NCI-H446 (cell line): ENCODE data around the gene METAP1D.
"Not testable (repeated sequence)": the region's sequence is repeated elsewhere in the genome, so short reads cannot be mapped to it uniquely, and the experiment has no call there.

ENCODE experiments used
- DNase-seq, 2 experiments: peaks; one replicate each; lab custom pipeline; 2025; lab: John Stamatoyannopoulos, UW

Gene METAP1D

GRCh38 chr2:171997031-171997430, 2.7 kb upstream of the METAP1D start:
- not testable (repeated sequence) for DNase-seq

- DNase-seq: no peak
These were observed 592 bp upstream of the METAP1D start for GRCh38 chr2:171999161-171999560.

- DNase-seq: no peak
These were observed 1.1 kb downstream of the METAP1D start for GRCh38 chr2:172000696-172001361.

GRCh38 chr2:172007372-172007771, 7.6 kb downstream of the METAP1D start:
- DNase-seq: no peak

GRCh38 chr2:172009823-172010222, 10.1 kb downstream of the METAP1D start:
- no peak for DNase-seq

GRCh38 chr2:172011812-172012575, 12.2 kb downstream of the METAP1D start:
- no peak for DNase-seq

GRCh38 chr2:172012677-172013391, 13.1 kb downstream of the METAP1D start:
- peak; percentile 2 to 66 for DNase-seq

- no peak for DNase-seq
These were observed 13.6 kb downstream of the METAP1D start for GRCh38 chr2:172013396-172013795.

GRCh38 chr2:172021074-172021931, 21.6 kb downstream of the METAP1D start:
- no peak for DNase-seq

GRCh38 chr2:172021955-172022354, 22.2 kb downstream of the METAP1D start:
- DNase-seq: no peak

- peak in 1 of 2 experiments; percentile 37 for DNase-seq
These were observed 31.8 kb downstream of the METAP1D start for GRCh38 chr2:172031536-172031935.

- DNase-seq: no peak
These were observed 38.4 kb downstream of the METAP1D start for GRCh38 chr2:172038121-172038520.

GRCh38 chr2:172038604-172039003, 38.9 kb downstream of the METAP1D start:
- no peak for DNase-seq

GRCh38 chr2:172039011-172039704, 39.4 kb downstream of the METAP1D start:
- DNase-seq: no peak

- DNase-seq: no peak
These were observed 40.6 kb downstream of the METAP1D start for GRCh38 chr2:172040311-172040710.

GRCh38 chr2:172046080-172046678, 46.4 kb downstream of the METAP1D start:
- DNase-seq: no peak

GRCh38 chr2:172046866-172047565, 47.3 kb downstream of the METAP1D start:
- DNase-seq: no peak

GRCh38 chr2:172047566-172048507, 48.1 kb downstream of the METAP1D start:
- DNase-seq: no peak
